Lung (tissue), 12 donors: ENCODE data around the gene FGFR3. TPM values are rescaled to one million over a fixed set of nuclear protein-coding genes. Genes with fewer than 3 reads are reported as not detected.

Experiments used
- ATAC-seq: fragments of 200-7000 bp; cut with Tn5 transposase; one replicate; pipeline ENCODE4 v1.9.1; 2020; ENCODE audit warnings: moderate number of reproducible peaks; ENCODE audit not compliant: insufficient read depth, low FRiP score
- DNase-seq, 3 donors: peaks; one replicate each; pipeline ENCODE4 v3.0.0-alpha.2; 2013 to 2017
- H3K27ac ChIP-seq, 2 donors: one replicate each; pipeline ENCODE4 v1.5.1; 2013; ENCODE audit warnings: mild to moderate bottlenecking in 2 of 2, moderate library complexity in 2 of 2, control low read depth in 1 of 2, inconsistent platforms in 1 of 2, low read depth in 1 of 2, low read length in 1 of 2
- H3K27me3 ChIP-seq, 3 donors: one replicate each; pipeline ENCODE4 v1.5.1; 2013; ENCODE audit warnings: low read length in 2 of 3; ENCODE audit not compliant: control insufficient read depth in 3 of 3, insufficient read depth in 3 of 3
- H3K36me3 ChIP-seq, 4 donors: one replicate each; pipeline ENCODE4 v1.5.1; 2013; ENCODE audit warnings: low read length in 4 of 4, mild to moderate bottlenecking in 1 of 4, moderate library complexity in 1 of 4; ENCODE audit not compliant: control insufficient read depth in 4 of 4, insufficient read depth in 4 of 4
- H3K4me1 ChIP-seq, 5 donors: one replicate each; pipeline ENCODE4 v1.5.1; 2013; ENCODE audit warnings: low read length in 5 of 5, mild to moderate bottlenecking in 2 of 5, moderate library complexity in 1 of 5; ENCODE audit not compliant: control insufficient read depth in 5 of 5, insufficient read depth in 5 of 5
- H3K4me3 ChIP-seq: one replicate; pipeline ENCODE4 v1.5.1; 2013; ENCODE audit warnings: mild to moderate bottlenecking, control low read depth, moderate library complexity
- H3K9ac ChIP-seq, 2 donors: one replicate each; pipeline ENCODE4 v1.5.1; 2013; ENCODE audit warnings: low read length in 2 of 2, control low read depth in 1 of 2; ENCODE audit not compliant: insufficient read depth in 1 of 2
- H3K9me3 ChIP-seq, 4 donors: one replicate each; pipeline ENCODE4 v1.5.1; 2013; ENCODE audit warnings: low read length in 3 of 4, mild to moderate bottlenecking in 1 of 4, moderate library complexity in 1 of 4; ENCODE audit not compliant: control insufficient read depth in 4 of 4, insufficient read depth in 3 of 4
- CTCF ChIP-seq: IDR thresholded peaks from 2 replicates; pipeline ENCODE4 v1.5.1; 2012; ENCODE audit warnings: mild to moderate bottlenecking; ENCODE audit errors: control extremely low read depth, extremely low read depth
- WGBS, 2 donors: extraction: QIAGEN DNeasy Blood & Tissue Kit; methylation state at CpG; one replicate each; pipeline ENCODE4 v1.1.7; 2013; 5-methylcytosine and 5-hydroxymethylcytosine counted together
- polyA plus RNA-seq, 2 donors: library from polyadenylated mRNA; stranded (reverse); fragments of 200-250 nt; gene quantifications; one replicate each; pipeline ENCODE4 v1.2.1, GENCODE V29; 2013
- total RNA-seq, 2 donors: library from RNA; depleted of rRNA in 1 of 2; stranded (reverse); fragments of >200 nt in 1 of 2; gene quantifications; one replicate each; pipeline ENCODE4 v1.2.1, GENCODE V29; 2014 to 2021
- donor health status: control.
- donor health status: control.
- donor health status: Bipolar disorder and iron deficiency.
- donor health status: healthy.
- donor health status: DM: yes; HTN: yes; CAD: no.

FGFR3 gene
- total and polyA plus RNA-seq, 4 donors, result 8.1 to 99.3 (median 22.4) TPM

GRCh38 chr4:1758306-1759121 lies 34.6 kb upstream of the FGFR3 start:
- WGBS, 2 donors, result 91 to 93% methylated on average over 27 of the region's 27 CpGs
- Histone ChIP-seq H3K4me1 (peaks cover 0 to 18% (median 14%) of the 10 kb centered on the region in 5 donors), H3K9ac (no peak overlapping the region)

GRCh38 chr4:1759170-1759817 lies 33.8 kb upstream of the FGFR3 start:
- ATAC-seq (no peak), DNase-seq (peak in 2 of 3 donors; percentile 49 to 58)
- 79 to 87% methylated on average over 16 to 19 of the region's 19 CpGs for WGBS, 2 donors
- no peak overlapping the region for H3K9ac ChIP-seq
- H3K9me3 ChIP-seq, result no peaks in the 10 kb centered on the region
- TF ChIP-seq CTCF, result no peak
- H3K36me3 ChIP-seq, result no peaks in the 10 kb centered on the region
- H3K4me1 ChIP-seq, result peaks cover 0 to 21% (median 18%) of the 10 kb centered on the region in 5 donors
- H3K27ac ChIP-seq, result peak overlapping the region in 1 of 2 donors; percentile 54
- H3K4me3 ChIP-seq, result no peak overlapping the region
- H3K27me3 ChIP-seq, result no peaks in the 10 kb centered on the region

More at GRCh38 chr4:1758306-1759121, 34.6 kb upstream of the FGFR3 start:
- H3K4me3 ChIP-seq, result no peak overlapping the region
- DNase-seq, result no peak
- H3K27ac ChIP-seq, result no peak overlapping the region
- no peaks in the 10 kb centered on the region for H3K27me3 ChIP-seq
- no peak for TF ChIP-seq CTCF
- no peaks in the 10 kb centered on the region for H3K36me3 ChIP-seq
- H3K9me3 ChIP-seq, result no peaks in the 10 kb centered on the region
- ATAC-seq, result no peak

- DNase-seq (peak in 2 of 3 donors; percentile 47 to 59), ATAC-seq (no peak)
- no peak for TF ChIP-seq CTCF
- Histone ChIP-seq H3K9ac (peak overlapping the region in 1 of 2 donors; percentile 47), H3K9me3 (no peaks in the 10 kb centered on the region), H3K4me3 (no peak overlapping the region), H3K4me1 (peaks cover 0 to 22% (median 18%) of the 10 kb centered on the region in 5 donors), H3K27me3 (no peaks in the 10 kb centered on the region), H3K36me3 (no peaks in the 10 kb centered on the region), H3K27ac (peak overlapping the region in 1 of 2 donors; percentile 54)
- WGBS, 2 donors, result 47 to 53% methylated on average over 12 to 13 of the region's 13 CpGs
These were observed 33.3 kb upstream of the FGFR3 start for GRCh38 chr4:1759818-1760223.
